HuH-7 (cell line): ENCODE measurements around the gene TMEM238L.
A peak's percentile ranks its signal among the peaks of the same experiment; 100 is the strongest.

Experiments
- DNase-seq: peaks from one replicate; pipeline ENCODE4 v3.0.0; 2011; ENCODE audit warnings: low spot score

TMEM238L gene

GRCh38 chr17:10804546-10804945 lies 647 bp upstream of the TMEM238L start:
- DNase-seq = no peak

- no peak for DNase-seq
Measured at GRCh38 chr17:10803350-10803749, 549 bp downstream of the TMEM238L start.

DNA sequence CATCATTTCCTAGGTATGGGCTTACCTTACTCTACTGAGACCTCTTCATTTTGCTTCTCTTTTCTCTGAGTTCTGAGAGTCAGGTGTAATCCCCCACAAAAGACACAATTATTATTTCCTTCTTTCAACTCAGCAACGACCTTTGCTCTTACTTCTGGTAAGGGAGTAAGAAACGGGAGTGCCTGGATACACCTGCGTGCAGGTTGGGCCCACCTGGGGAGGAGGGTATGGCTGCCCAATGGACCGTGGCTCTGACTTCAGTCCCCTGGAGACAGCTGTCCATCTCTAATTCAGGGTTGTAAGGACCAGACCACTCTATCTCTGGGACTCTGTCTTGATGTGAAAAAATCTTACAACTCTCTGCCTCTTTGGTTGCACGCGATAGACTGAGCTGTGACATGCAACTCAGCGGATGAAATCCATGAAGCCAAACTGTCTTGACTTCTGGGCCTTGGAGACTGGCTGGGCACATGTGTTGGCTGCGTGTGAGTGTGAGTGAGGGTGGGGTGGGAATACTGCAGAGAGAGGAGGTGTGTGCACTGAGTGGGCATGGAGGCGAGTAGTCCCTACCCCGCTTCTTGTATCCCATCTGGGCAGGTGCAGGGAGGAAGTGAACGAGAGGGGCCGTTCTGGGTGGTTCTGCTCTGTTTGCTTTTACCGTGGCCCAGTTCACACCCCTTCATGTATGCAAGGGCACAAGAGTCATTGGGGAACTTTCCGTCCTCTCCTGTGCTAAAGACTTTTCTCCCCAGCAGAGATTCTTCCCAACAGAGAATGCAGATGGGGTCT lies 1.2 kb downstream of the TMEM238L start:
- no peak for DNase-seq

DNA sequence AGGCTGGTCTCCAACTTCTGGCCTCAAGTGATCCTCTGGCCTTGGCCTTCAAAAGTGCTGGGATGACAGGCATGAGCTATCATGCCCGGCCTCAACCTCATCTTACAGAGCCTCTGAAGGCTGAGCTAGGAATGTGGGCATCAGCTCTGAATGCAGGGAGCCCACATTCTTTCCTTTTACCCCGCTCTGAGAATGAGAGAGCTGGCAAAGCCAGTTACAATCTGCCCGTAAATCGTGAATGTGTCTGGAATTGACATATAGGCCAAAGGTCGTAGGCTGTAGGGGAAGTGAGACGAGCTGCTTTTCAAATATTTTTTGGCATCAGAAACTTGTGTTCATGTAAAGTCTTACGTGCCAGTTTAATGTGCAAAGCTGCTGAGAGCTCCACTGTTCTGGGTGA lies 4.5 kb downstream of the TMEM238L start:
- no peak for DNase-seq

DNA sequence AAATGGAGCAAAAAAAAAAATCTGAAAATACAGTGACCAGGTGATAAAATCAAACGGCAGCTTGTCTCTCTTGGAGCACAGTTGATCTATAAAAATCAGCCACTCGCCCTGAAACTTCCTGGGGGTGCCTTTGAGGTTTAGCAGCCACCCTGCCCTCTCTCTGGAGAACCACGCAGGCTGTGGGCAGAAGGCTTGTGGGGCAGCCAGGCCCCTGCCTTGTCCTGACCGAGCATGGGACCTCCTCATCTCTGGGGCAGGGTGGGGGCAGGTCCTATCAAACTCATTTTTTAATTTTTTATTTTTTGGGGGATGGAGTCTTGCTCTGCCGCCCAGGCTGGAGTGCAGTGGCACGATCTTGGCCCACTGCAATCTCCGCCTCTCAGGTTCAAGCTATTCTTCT lies 5.0 kb downstream of the TMEM238L start:
- no peak for DNase-seq

DNA sequence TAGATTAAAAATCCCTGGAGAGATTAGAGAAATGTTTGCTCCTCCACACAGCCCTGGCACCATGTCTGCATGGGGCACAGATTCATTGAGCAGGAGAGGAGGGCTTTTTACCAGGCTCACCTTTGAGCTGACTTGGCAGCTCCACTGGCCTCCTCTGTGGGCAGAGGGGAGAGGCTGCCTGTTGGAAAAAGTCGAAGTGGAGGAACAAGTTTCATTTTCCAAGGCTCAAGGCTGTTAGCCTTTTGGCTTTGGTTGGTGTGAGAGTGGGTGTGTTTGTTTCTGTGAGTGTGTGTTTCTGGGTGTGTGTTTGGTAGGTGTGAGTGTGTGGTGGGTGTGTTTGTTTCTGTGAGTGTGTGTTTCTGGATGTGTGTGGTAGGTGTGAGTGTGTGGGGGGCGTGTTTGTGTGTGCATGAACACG lies 5.6 kb downstream of the TMEM238L start:
- no peak for DNase-seq

- peak; percentile 13 for DNase-seq
Measured at GRCh38 chr17:10797476-10798328, 6.2 kb downstream of the TMEM238L start.

DNA sequence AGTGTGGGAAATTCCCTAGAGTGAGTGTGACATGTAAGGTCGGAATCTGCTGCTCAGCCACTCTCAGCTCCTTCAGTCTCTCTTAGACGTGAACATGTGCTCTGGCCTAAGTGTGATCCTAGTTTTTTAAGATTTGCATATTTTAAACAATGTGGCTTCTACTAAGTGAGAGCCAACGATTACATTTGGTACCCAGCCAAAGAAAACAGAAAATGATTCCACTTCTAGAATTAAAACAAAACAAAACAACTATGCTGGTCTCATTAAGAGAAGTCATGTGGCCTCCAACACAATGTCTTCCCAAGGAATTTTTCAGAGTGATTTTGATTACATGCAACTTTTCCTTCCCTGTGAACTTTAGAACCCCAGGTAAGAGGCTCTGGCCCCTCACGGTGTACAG lies 10.1 kb downstream of the TMEM238L start:
- no peak for DNase-seq

- no peak for DNase-seq
Measured at GRCh38 chr17:10793256-10793655, 10.6 kb downstream of the TMEM238L start.

DNA sequence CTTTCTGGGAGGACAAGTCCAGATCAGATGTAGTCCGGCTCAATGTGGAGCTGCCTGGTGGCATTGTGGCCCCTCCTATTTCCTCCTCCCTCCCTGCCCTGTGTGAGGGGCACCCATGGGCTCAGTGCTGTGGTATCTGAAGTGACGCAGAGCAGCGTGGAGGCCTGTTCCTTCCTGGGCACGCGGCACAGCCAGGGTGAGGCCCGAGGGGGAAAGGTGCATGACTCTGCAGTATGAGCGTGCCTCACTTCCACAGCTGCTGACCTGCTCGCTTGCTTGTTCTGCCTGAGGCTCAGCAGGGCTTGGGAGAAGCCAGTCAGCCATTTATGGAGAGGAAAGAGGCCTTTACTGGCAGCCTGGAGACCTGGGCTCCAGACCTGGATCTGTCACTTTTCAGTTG lies 11.7 kb downstream of the TMEM238L start:
- DNase-seq = no peak

DNA sequence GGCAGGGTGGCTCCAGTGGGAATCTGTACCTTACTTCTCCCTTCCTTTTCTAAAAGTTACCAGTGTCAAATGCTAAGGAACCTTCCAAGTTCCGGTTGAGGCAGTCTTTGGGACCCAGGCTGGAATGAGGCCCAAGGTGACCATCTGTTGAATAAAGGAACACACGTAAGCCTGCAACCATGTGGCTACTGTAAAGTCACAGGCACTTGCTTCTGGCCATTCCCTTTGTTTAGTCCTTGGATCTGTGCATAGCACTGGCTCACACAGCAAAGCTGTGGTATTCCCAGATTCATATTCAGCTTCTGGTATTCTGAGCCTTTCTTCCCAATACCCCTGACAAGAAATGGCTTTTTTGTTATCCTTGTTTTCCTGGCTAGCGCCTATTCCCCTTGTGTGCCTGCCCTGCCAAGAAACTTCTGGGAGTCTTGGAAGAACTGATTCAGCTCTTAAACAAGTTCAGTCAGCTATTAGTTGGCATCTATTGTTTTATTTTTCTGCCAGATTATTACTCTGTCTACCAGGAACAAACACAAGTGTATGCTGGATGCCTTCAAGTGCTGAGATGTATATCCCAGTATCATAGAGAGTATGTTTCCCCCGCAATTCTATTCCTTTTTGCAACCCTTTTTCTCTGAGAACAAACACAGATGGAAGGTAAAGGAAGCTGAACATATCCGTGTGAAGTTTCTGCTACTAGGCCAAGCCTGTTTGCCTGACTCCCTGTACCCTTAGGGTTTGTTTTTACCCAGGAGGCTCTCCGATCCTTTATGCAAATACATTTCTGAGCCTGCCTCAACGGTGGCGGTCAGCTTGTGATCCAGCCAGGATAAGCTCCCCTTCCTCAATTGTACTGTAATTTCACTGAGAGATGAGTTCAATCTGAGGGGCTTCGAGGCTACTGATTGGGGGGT lies 13.2 kb downstream of the TMEM238L start:
- no peak for DNase-seq

DNA sequence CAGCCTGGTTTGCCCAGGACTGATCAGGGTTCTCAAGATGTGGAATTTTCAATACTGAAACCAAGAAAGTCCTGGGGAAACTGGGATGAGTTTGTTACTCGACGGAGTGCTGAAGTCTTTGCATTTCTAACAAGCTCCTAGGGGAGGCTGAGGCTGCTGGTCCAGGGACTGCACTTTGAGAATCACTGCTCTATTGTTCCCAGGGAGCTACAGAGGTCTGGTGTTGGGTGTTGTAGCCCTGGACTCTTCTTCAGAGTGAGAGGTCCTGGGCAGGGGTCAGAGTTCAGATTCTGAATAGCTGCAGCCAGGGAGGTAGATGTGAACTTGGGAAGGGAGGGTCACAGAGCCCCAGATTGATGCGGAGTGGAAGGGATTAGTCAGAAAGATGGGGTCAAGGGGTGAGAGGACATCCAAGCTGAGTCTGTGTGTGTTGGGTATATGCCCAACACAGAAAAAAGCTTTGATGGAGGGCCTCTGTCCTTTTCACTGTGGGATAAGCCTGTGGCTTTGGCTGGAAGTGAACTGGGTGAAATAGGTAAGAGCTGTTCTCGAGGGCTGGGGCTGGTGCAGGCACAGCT lies 14.1 kb downstream of the TMEM238L start:
- DNase-seq = no peak

- DNase-seq = no peak
Measured at GRCh38 chr17:10787306-10788045, 16.4 kb downstream of the TMEM238L start.

GRCh38 chr17:10785295-10785694 lies 18.6 kb downstream of the TMEM238L start:
- no peak for DNase-seq

GRCh38 chr17:10779609-10780008 lies 24.3 kb downstream of the TMEM238L start:
- DNase-seq = no peak

DNA sequence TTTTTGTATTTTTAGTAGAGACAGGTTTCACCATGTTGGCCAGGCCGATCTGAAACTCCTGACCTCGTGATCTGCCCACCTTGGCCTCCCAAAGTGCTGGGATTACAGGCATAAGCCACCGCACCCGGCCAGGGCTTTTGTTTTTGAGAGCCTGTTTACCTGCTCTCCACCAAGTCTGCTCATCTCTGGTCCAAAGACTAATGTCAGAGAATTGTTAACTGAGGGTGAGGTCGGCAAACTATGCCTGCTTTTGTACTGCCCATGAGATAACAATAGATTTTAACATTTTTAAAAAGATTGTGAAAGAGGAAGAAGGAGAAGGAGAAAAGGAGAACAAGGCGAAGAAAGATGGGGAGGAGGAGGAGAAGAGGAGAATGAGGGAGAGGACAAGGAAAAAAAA lies 26.0 kb downstream of the TMEM238L start:
- DNase-seq = no peak

- DNase-seq = no peak
Measured at GRCh38 chr17:10777131-10777807, 26.6 kb downstream of the TMEM238L start.

GRCh38 chr17:10776381-10776780 lies 27.5 kb downstream of the TMEM238L start:
- no peak for DNase-seq

DNA sequence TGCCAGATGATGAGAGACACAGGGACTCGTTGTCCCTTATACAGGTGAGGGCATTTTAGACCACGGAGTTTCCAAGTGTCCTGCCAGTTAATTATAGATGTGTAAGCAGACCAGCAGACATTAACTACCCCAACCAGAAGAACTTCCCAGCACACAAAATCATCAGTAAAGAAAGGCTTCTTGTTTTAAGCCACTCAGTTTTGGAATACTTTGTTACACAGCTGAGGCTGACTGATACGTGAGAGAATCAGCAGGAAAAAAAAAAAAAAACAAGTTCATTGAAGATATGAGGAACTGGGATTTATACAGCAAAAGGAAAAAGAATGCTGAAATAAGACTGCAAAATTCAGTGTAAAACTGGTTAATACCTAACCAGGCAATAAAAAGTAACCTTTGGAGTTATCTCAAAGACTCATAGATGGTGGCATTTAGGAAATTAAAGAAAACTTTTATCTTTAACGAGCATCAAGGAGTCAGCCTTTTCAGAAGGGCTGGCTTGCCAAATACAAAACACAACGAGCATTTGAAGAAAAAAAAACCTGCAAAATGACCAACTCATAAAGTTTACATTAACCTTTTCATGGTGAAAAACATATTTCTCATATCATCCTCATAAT lies 28.1 kb downstream of the TMEM238L start:
- no peak for DNase-seq

GRCh38 chr17:10775058-10775457 lies 28.8 kb downstream of the TMEM238L start:
- DNase-seq = no peak
